ENCODE data around the gene HOXB4. TPM values are rescaled to one million over a fixed set of nuclear protein-coding genes. Genes with fewer than 3 reads are reported as not detected.

The HOXB4 gene
- total RNA-seq, 1 experiment from 2014 or later = 2.0 TPM

- intact Hi-C loops (cut with micrococcal nuclease; ENCODE audit: unreplicated experiment) = no loop called here
- H2AFZ ChIP-seq = no peak overlapping the region
- H3K27me3 ChIP-seq (ENCODE audit: insufficient read depth, low read depth) = no peaks in the 10 kb centered on the region
- H3K4me2 ChIP-seq = no peak overlapping the region
- ChIA-PET CTCF (no interaction called here), POLR2A (ENCODE audit: unreplicated experiment) (no interaction called here)
- H3K4me3 ChIP-seq = no peak overlapping the region
- 0 out of 2 replicates have a peak, but pooled peaks cover 7% of the 10 kb centered on the region for H3K36me3 ChIP-seq (ENCODE audit: low read depth)
- H3K9me2 ChIP-seq (ENCODE audit: insufficient read depth) = no peaks in the 10 kb centered on the region
- peaks cover 41% of the 10 kb centered on the region for H4K20me1 ChIP-seq (ENCODE audit: insufficient read depth)
- H3K79me2 ChIP-seq (ENCODE audit: low read depth) = peaks cover 71% of the 10 kb centered on the region
- peaks cover 7% of the 10 kb centered on the region; the same call in 1 of the 2 replicates for H3F3A ChIP-seq (ENCODE audit: insufficient read depth, low read depth)
- H3K9me3 ChIP-seq (ENCODE audit: insufficient read depth, low read depth) = no peaks in the 10 kb centered on the region
- no peak overlapping the region for H3K27ac ChIP-seq
- no peak for DNase-seq
- peaks cover 10% of the 10 kb centered on the region for H3K4me1 ChIP-seq (replicated peaks; ENCODE audit: insufficient read depth)
- BruUV-seq (replicated peaks) = no TSS peak
- TF ChIP-seq CTCF (conservative IDR thresholded peaks at IDR 0.05) = no peak
- no peak for TF ChIP-seq EZH2 (IDR thresholded peaks at IDR 0.05; ENCODE audit: low read depth)
Measured at GRCh38 chr17:48598736-48599135, 20.6 kb upstream of the HOXB4 start.

- Histone ChIP-seq H3K4me1 (replicated peaks; ENCODE audit: insufficient read depth) (peaks cover 10% of the 10 kb centered on the region), H3K79me2 (ENCODE audit: low read depth) (peaks cover 64% of the 10 kb centered on the region), H4K20me1 (ENCODE audit: insufficient read depth) (peaks cover 41% of the 10 kb centered on the region), H3K9me2 (ENCODE audit: insufficient read depth) (no peaks in the 10 kb centered on the region), H3K27ac (no peak overlapping the region), H3F3A (ENCODE audit: insufficient read depth, low read depth) (0 out of 2 replicates have a peak, but pooled peaks cover under 1% of the 10 kb centered on the region), H3K4me2 (no peak overlapping the region), H3K9me3 (ENCODE audit: insufficient read depth, low read depth) (no peaks in the 10 kb centered on the region), H2AFZ (no peak overlapping the region), H3K36me3 (ENCODE audit: low read depth) (peaks cover 7% of the 10 kb centered on the region; the same call in 1 of the 2 replicates), H3K4me3 (no peak overlapping the region), H3K27me3 (ENCODE audit: insufficient read depth, low read depth) (no peaks in the 10 kb centered on the region)
- intact Hi-C loops (cut with micrococcal nuclease; ENCODE audit: unreplicated experiment) = no loop called here
- no TSS peak for BruUV-seq (replicated peaks)
- TF ChIP-seq EZH2 (IDR thresholded peaks at IDR 0.05; ENCODE audit: low read depth) (no peak), CTCF (conservative IDR thresholded peaks at IDR 0.05) (no peak)
- POLR2A ChIA-PET (ENCODE audit: unreplicated experiment) = no interaction called here
- CTCF ChIA-PET = no interaction called here
- no peak for DNase-seq
Measured at GRCh38 chr17:48597778-48598631, 19.9 kb upstream of the HOXB4 start.

- POLR2A ChIA-PET (ENCODE audit: unreplicated experiment) = no interaction called here
- H3K79me2 ChIP-seq (ENCODE audit: low read depth) = peaks cover 58% of the 10 kb centered on the region
Measured at GRCh38 chr17:48597528-48597777, 19.3 kb upstream of the HOXB4 start.

More at GRCh38 chr17:48597528-48597777, 19.3 kb upstream of the HOXB4 start:
- H3K4me2 ChIP-seq = no peak overlapping the region
- TF ChIP-seq CTCF (conservative IDR thresholded peaks at IDR 0.05) = no peak
- TF ChIP-seq EZH2 (IDR thresholded peaks at IDR 0.05; ENCODE audit: low read depth) = no peak
- H3F3A ChIP-seq (ENCODE audit: insufficient read depth, low read depth) = no peaks in the 10 kb centered on the region
- H3K36me3 ChIP-seq (ENCODE audit: low read depth) = peaks cover 7% of the 10 kb centered on the region; the same call in 1 of the 2 replicates
- peaks cover 40% of the 10 kb centered on the region for H4K20me1 ChIP-seq (ENCODE audit: insufficient read depth)
- peaks cover 9% of the 10 kb centered on the region for H3K4me1 ChIP-seq (replicated peaks; ENCODE audit: insufficient read depth)
- H3K27ac ChIP-seq = no peak overlapping the region
- intact Hi-C loops (cut with micrococcal nuclease; ENCODE audit: unreplicated experiment) = no loop called here
- no TSS peak for BruUV-seq (replicated peaks)
- no peaks in the 10 kb centered on the region for H3K9me2 ChIP-seq (ENCODE audit: insufficient read depth)
- no peaks in the 10 kb centered on the region for H3K9me3 ChIP-seq (ENCODE audit: insufficient read depth, low read depth)
- no peak for DNase-seq
- no peak overlapping the region for H2AFZ ChIP-seq
- no peaks in the 10 kb centered on the region for H3K27me3 ChIP-seq (ENCODE audit: insufficient read depth, low read depth)
- CTCF ChIA-PET = no interaction called here
- no peak overlapping the region for H3K4me3 ChIP-seq

All from PC-9 (cell line).